ENCODE data around the gene MX1. TPM values are rescaled to one million over a fixed set of nuclear protein-coding genes. Genes with fewer than 3 reads are reported as not detected.

Gene MX1
- total RNA-seq, 1 donor: 16.0 TPM

GRCh38 chr21:41431788-41432548 is 5.9 kb downstream of the MX1 start:
- H3K4me3 ChIP-seq (ENCODE audit: low read depth, low read length): no peak overlapping the region
- TF ChIP-seq, protein P1, sequence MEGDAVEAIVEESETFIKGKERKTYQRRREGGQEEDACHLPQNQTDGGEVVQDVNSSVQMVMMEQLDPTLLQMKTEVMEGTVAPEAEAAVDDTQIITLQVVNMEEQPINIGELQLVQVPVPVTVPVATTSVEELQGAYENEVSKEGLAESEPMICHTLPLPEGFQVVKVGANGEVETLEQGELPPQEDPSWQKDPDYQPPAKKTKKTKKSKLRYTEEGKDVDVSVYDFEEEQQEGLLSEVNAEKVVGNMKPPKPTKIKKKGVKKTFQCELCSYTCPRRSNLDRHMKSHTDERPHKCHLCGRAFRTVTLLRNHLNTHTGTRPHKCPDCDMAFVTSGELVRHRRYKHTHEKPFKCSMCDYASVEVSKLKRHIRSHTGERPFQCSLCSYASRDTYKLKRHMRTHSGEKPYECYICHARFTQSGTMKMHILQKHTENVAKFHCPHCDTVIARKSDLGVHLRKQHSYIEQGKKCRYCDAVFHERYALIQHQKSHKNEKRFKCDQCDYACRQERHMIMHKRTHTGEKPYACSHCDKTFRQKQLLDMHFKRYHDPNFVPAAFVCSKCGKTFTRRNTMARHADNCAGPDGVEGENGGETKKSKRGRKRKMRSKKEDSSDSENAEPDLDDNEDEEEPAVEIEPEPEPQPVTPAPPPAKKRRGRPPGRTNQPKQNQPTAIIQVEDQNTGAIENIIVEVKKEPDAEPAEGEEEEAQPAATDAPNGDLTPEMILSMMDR (IDR thresholded peaks at IDR 0.05; ENCODE audit: insufficient read depth, low read depth, low read length): no peak
- no peak for DNase-seq (ENCODE audit: low read depth)

- DNase-seq (ENCODE audit: low read depth): no peak
- H3K4me3 ChIP-seq (ENCODE audit: low read depth, low read length): no peak overlapping the region
- TF ChIP-seq, protein P1 (IDR thresholded peaks at IDR 0.05; ENCODE audit: insufficient read depth, low read depth, low read length): no peak
Observed at GRCh38 chr21:41432562-41433460, 6.8 kb downstream of the MX1 start.

DNA sequence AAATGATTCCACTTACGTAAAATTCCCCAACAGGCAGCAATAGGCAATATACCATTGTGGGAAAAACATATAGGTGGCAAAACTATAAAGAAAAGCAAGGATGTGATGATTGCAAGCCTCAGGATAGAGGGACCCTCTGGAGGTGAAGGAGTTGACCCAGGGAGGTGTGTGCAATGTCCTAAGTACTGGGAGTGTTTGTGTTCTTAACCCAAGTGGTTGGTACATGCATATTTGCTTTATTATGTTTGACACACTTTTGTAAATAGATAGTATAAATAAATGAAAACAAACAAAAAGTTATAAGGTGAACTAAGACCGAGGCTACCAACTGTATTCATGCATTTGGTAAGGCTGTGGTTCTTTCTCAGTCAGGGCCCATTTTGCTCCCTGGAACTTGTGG is 7.5 kb downstream of the MX1 start:
- TF ChIP-seq, protein P1 (IDR thresholded peaks at IDR 0.05; ENCODE audit: insufficient read depth, low read depth, low read length): no peak
- DNase-seq (ENCODE audit: low read depth): no peak
- H3K4me3 ChIP-seq (ENCODE audit: low read depth, low read length): no peak overlapping the region

DNA sequence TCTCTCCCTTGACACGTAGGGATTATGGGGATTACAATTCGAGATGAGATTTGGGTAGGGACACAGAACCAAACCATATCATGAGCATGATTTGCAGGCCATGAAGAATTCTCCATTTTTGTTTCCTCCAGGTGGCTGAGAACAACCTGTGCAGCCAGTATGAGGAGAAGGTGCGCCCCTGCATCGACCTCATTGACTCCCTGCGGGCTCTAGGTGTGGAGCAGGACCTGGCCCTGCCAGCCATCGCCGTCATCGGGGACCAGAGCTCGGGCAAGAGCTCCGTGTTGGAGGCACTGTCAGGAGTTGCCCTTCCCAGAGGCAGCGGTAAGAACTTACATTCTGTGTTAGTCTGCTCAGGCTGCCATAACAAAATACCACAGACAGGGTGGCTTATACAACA is 9.7 kb downstream of the MX1 start:
- no peak overlapping the region for H3K4me3 ChIP-seq (ENCODE audit: low read depth, low read length)
- TF ChIP-seq, protein P1 (IDR thresholded peaks at IDR 0.05; ENCODE audit: insufficient read depth, low read depth, low read length): no peak
- no peak for DNase-seq (ENCODE audit: low read depth)

DNA sequence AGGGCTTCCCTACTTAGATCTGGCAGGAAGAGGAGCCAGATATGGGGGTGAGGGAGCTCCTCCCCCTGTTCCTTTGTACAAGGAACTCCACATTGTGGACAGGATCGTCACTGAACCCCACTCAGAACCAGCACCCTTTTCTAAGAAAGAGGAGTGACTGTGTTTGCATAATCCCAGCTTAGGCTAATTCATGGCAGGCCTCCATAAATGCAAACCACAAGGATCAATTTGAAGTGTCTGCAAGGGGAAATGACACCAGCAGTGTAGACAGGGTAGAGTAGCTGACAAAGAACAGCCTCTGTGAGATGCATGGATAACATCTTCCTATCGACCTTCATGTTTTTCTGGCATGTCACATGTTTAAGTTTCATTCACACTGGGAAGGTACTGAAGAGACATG is 11.7 kb downstream of the MX1 start:
- DNase-seq (ENCODE audit: low read depth): no peak
- H3K4me3 ChIP-seq (ENCODE audit: low read depth, low read length): no peak overlapping the region
- TF ChIP-seq, protein P1 (IDR thresholded peaks at IDR 0.05; ENCODE audit: insufficient read depth, low read depth, low read length): no peak

- TF ChIP-seq, protein P1 (IDR thresholded peaks at IDR 0.05; ENCODE audit: insufficient read depth, low read depth, low read length): no peak
- no peak overlapping the region for H3K4me3 ChIP-seq (ENCODE audit: low read depth, low read length)
- DNase-seq (ENCODE audit: low read depth): no peak
Observed at GRCh38 chr21:41438425-41439113, 12.5 kb downstream of the MX1 start.

All from fibroblast of villous mesenchyme (primary cell).